Measurements from ENCODE around the gene RPS6KA2. TPM values are rescaled to one million over a fixed set of nuclear protein-coding genes. Genes with fewer than 3 reads are reported as not detected.

The RPS6KA2 gene
- total RNA-seq, 1 experiment from 2014 or later, result 18.5 TPM

GRCh38 chr6:166411271-166411670 lies 215.8 kb downstream of the RPS6KA2 start:
- Histone ChIP-seq H3K9me2 (ENCODE audit: insufficient read depth) (no peaks in the 10 kb centered on the region), H3K27me3 (ENCODE audit: insufficient read depth, low read depth) (no peaks in the 10 kb centered on the region), H3K4me2 (no peak overlapping the region), H3K4me3 (no peak overlapping the region), H3K27ac (no peak overlapping the region), H4K20me1 (ENCODE audit: insufficient read depth) (peaks cover 3% of the 10 kb centered on the region; the same call in 1 of the 2 replicates), H3K9me3 (ENCODE audit: insufficient read depth, low read depth) (no peaks in the 10 kb centered on the region), H3F3A (ENCODE audit: insufficient read depth, low read depth) (no peaks in the 10 kb centered on the region), H3K4me1 (replicated peaks; ENCODE audit: insufficient read depth) (no peaks in the 10 kb centered on the region), H3K36me3 (ENCODE audit: low read depth) (no peaks in the 10 kb centered on the region), H3K79me2 (ENCODE audit: low read depth) (no peaks in the 10 kb centered on the region), H2AFZ (no peak overlapping the region)
- ChIA-PET POLR2A (ENCODE audit: unreplicated experiment) (no interaction called here), CTCF (no interaction called here)
- no peak for DNase-seq
- TF ChIP-seq CTCF (conservative IDR thresholded peaks at IDR 0.05), result no peak
- TF ChIP-seq EZH2 (IDR thresholded peaks at IDR 0.05; ENCODE audit: low read depth), result no peak
- no TSS peak for BruUV-seq (replicated peaks)
- intact Hi-C loops (cut with micrococcal nuclease; ENCODE audit: unreplicated experiment), result no loop called here

GRCh38 chr6:166410426-166410935 lies 216.6 kb downstream of the RPS6KA2 start:
- CTCF ChIA-PET, result no interaction called here
- intact Hi-C loops (cut with micrococcal nuclease; ENCODE audit: unreplicated experiment), result no loop called here

GRCh38 chr6:166408936-166409755 lies 217.9 kb downstream of the RPS6KA2 start:
- CTCF ChIA-PET, result no interaction called here
- Histone ChIP-seq H3K4me2 (no peak overlapping the region), H3K27me3 (ENCODE audit: insufficient read depth, low read depth) (no peaks in the 10 kb centered on the region), H3F3A (ENCODE audit: insufficient read depth, low read depth) (no peaks in the 10 kb centered on the region), H3K36me3 (ENCODE audit: low read depth) (no peaks in the 10 kb centered on the region), H2AFZ (no peak overlapping the region), H3K9me2 (ENCODE audit: insufficient read depth) (no peaks in the 10 kb centered on the region), H3K27ac (no peak overlapping the region), H4K20me1 (ENCODE audit: insufficient read depth) (peaks cover 3% of the 10 kb centered on the region; the same call in 1 of the 2 replicates), H3K4me1 (replicated peaks; ENCODE audit: insufficient read depth) (no peaks in the 10 kb centered on the region), H3K9me3 (ENCODE audit: insufficient read depth, low read depth) (no peaks in the 10 kb centered on the region), H3K79me2 (ENCODE audit: low read depth) (no peaks in the 10 kb centered on the region), H3K4me3 (no peak overlapping the region)
- BruUV-seq (replicated peaks), result no TSS peak
- DNase-seq, result no peak
- POLR2A ChIA-PET (ENCODE audit: unreplicated experiment), result no interaction called here
- intact Hi-C loops (cut with micrococcal nuclease; ENCODE audit: unreplicated experiment), result no loop called here
- no peak for TF ChIP-seq EZH2 (IDR thresholded peaks at IDR 0.05; ENCODE audit: low read depth)
- TF ChIP-seq CTCF (conservative IDR thresholded peaks at IDR 0.05), result no peak

More at GRCh38 chr6:166410426-166410935, 216.6 kb downstream of the RPS6KA2 start:
- Histone ChIP-seq H3K4me1 (replicated peaks; ENCODE audit: insufficient read depth) (no peaks in the 10 kb centered on the region), H3K27me3 (ENCODE audit: insufficient read depth, low read depth) (no peaks in the 10 kb centered on the region), H3K9me3 (ENCODE audit: insufficient read depth, low read depth) (no peaks in the 10 kb centered on the region), H3K79me2 (ENCODE audit: low read depth) (no peaks in the 10 kb centered on the region), H4K20me1 (ENCODE audit: insufficient read depth) (peaks cover 3% of the 10 kb centered on the region; the same call in 1 of the 2 replicates), H3F3A (ENCODE audit: insufficient read depth, low read depth) (no peaks in the 10 kb centered on the region), H3K4me3 (no peak overlapping the region), H2AFZ (no peak overlapping the region), H3K27ac (no peak overlapping the region), H3K4me2 (no peak overlapping the region), H3K36me3 (ENCODE audit: low read depth) (no peaks in the 10 kb centered on the region), H3K9me2 (ENCODE audit: insufficient read depth) (no peaks in the 10 kb centered on the region)
- TF ChIP-seq CTCF (conservative IDR thresholded peaks at IDR 0.05) (no peak), EZH2 (IDR thresholded peaks at IDR 0.05; ENCODE audit: low read depth) (no peak)
- DNase-seq, result no peak
- POLR2A ChIA-PET (ENCODE audit: unreplicated experiment), result no interaction called here
- no TSS peak for BruUV-seq (replicated peaks)
